IMR-90 (cell line): ENCODE data around the gene TMEM161A. TPM values are rescaled to one million over a fixed set of nuclear protein-coding genes. Genes with fewer than 3 reads are reported as not detected.

Source experiments
- ATAC-seq: fragments of 200-7000 bp; cut with Tn5 transposase; 2 replicates; pipeline ENCODE4 v1.9.1; 2020; ENCODE audit warnings: low read depth, mild to moderate bottlenecking, moderate library complexity
- BruUV-seq: library from RNA; stranded (reverse); fragments of 400-500 nt; replicated peaks from 2 replicates; lab custom pipeline; 2021; lab: Mats Ljungman, UMichigan
- CTCF ChIA-PET: fragments of 300-600 bp; formaldehyde crosslinking; extraction: SDS; loops from one replicate; lab custom pipeline; 2021; ENCODE audit warnings: antibody characterized with exemption; lab: Yijun Ruan, JAX
- POLR2A ChIA-PET: fragments of 300-600 bp; sonication (Branson Sonifier 250); formaldehyde crosslinking; loops from one replicate; lab custom pipeline; 2022; ENCODE audit warnings: antibody characterized with exemption; ENCODE audit not compliant: unreplicated experiment; lab: Charles Lee
- DNase-seq: peaks from one replicate; pipeline ENCODE4 v3.0.0; 2013
- H2AFZ ChIP-seq: replicated peaks from 2 replicates; pipeline ENCODE3; 2013; ENCODE audit warnings: low read length, mild to moderate bottlenecking; ENCODE audit not compliant: poor library complexity
- H2AK5ac ChIP-seq: 2 replicates; pipeline ENCODE4 v1.6.1; 2013; ENCODE audit warnings: low read depth, low read length, inconsistent platforms
- H2AK9ac ChIP-seq: replicated peaks from 2 replicates; pipeline ENCODE3; 2013; ENCODE audit warnings: mild to moderate bottlenecking, low read depth, low read length, moderate library complexity; ENCODE audit not compliant: poor library complexity
- H2BK120ac ChIP-seq: 2 replicates; pipeline ENCODE4 v1.6.1; 2013; ENCODE audit warnings: low read depth, low read length, inconsistent platforms
- H2BK15ac ChIP-seq: 3 replicates; pipeline ENCODE4 v1.6.1; 2013; ENCODE audit warnings: low read depth, low read length, inconsistent platforms
- H2BK20ac ChIP-seq: 2 replicates; pipeline ENCODE4 v1.6.1; 2013; ENCODE audit warnings: low read depth, mild to moderate bottlenecking, inconsistent platforms, low read length, moderate library complexity
- H2BK5ac ChIP-seq: 2 replicates; pipeline ENCODE4 v1.6.1; 2013; ENCODE audit warnings: mild to moderate bottlenecking, low read depth, low read length, inconsistent platforms; ENCODE audit not compliant: poor library complexity, severe bottlenecking
- H3K14ac ChIP-seq: replicated peaks from 2 replicates; pipeline ENCODE4 v1.6.1; 2013; ENCODE audit warnings: low read depth, low read length, inconsistent platforms
- H3K18ac ChIP-seq: 2 replicates; pipeline ENCODE4 v1.6.1; 2013; ENCODE audit warnings: low read depth, low read length, control low read depth
- H3K23ac ChIP-seq: 2 replicates; pipeline ENCODE4 v1.6.1; 2013; ENCODE audit warnings: low read depth, low read length, inconsistent platforms
- H3K27ac ChIP-seq: 2 replicates; pipeline ENCODE4 v1.5.1; 2013; ENCODE audit warnings: mild to moderate bottlenecking, control low read depth, low read length; ENCODE audit not compliant: insufficient read depth
- H3K27me3 ChIP-seq: 2 replicates; pipeline ENCODE4 v1.6.1; 2013; ENCODE audit warnings: low read length; ENCODE audit not compliant: control insufficient read depth, insufficient read depth
- H3K36me3 ChIP-seq: 2 replicates; pipeline ENCODE4 v1.6.1; 2013; ENCODE audit warnings: low read length, mixed read lengths; ENCODE audit not compliant: control insufficient read depth, insufficient read depth
- H3K4ac ChIP-seq: 2 replicates; pipeline ENCODE4 v1.6.1; 2013; ENCODE audit warnings: low read depth, low read length, inconsistent platforms
- H3K4me1 ChIP-seq: 2 replicates; pipeline ENCODE4 v1.6.1; 2013; ENCODE audit warnings: low read length, mixed read lengths; ENCODE audit not compliant: control insufficient read depth, insufficient read depth
- H3K4me2 ChIP-seq: 2 replicates; pipeline ENCODE4 v1.6.1; 2013; ENCODE audit warnings: low read depth, mild to moderate bottlenecking, control low read depth, low read length, moderate library complexity
- H3K4me3 ChIP-seq: 2 replicates; pipeline ENCODE4 v1.5.1; 2013; ENCODE audit warnings: low read depth, mild to moderate bottlenecking, control low read depth, low read length, moderate library complexity; ENCODE audit not compliant: insufficient read depth
- H3K56ac ChIP-seq: 2 replicates; pipeline ENCODE4 v1.6.1; 2013; ENCODE audit warnings: low read length, inconsistent platforms; ENCODE audit not compliant: insufficient read depth; ENCODE audit errors: extremely low read depth
- H3K79me1 ChIP-seq, 2 experiments: 2 replicates each; pipeline ENCODE4 v1.6.1; 2013; ENCODE audit warnings: low read length in 2 of 2, inconsistent platforms in 1 of 2, low read depth in 1 of 2
- H3K9ac ChIP-seq: 2 replicates; pipeline ENCODE4 v1.6.1; 2013; ENCODE audit warnings: low read depth, low read length, control low read depth
- H3K9me1 ChIP-seq: 2 replicates; pipeline ENCODE4 v1.6.1; 2013; ENCODE audit warnings: low read length, inconsistent platforms; ENCODE audit not compliant: insufficient read depth
- H3K9me3 ChIP-seq: 2 replicates; pipeline ENCODE4 v1.6.1; 2013; ENCODE audit warnings: low read length; ENCODE audit not compliant: control insufficient read depth, insufficient read depth
- H4K20me1 ChIP-seq: 2 replicates; pipeline ENCODE4 v1.6.1; 2013; ENCODE audit warnings: low read length, inconsistent platforms; ENCODE audit not compliant: insufficient read depth
- H4K5ac ChIP-seq: 2 replicates; pipeline ENCODE4 v1.6.1; 2013; ENCODE audit warnings: mild to moderate bottlenecking, low read depth, low read length, control low read depth
- H4K8ac ChIP-seq, 2 experiments: 2 replicates each; pipeline ENCODE4 v1.6.1; 2013; ENCODE audit warnings: low read depth in 2 of 2, low read length in 2 of 2, control low read depth in 1 of 2, inconsistent platforms in 1 of 2
- H4K91ac ChIP-seq: 2 replicates; pipeline ENCODE4 v1.6.1; 2013; ENCODE audit warnings: low read depth, low read length, inconsistent platforms; ENCODE audit not compliant: insufficient read depth
- BHLHE40 ChIP-seq: fragments of 150-350 bp; IDR thresholded peaks from 2 replicates; pipeline ENCODE4 v1.6.1; 2016; ENCODE audit warnings: mild to moderate bottlenecking, low read depth, low read length
- CEBPB ChIP-seq: IDR thresholded peaks from 2 replicates; pipeline ENCODE4 v1.6.1; 2012; ENCODE audit warnings: low read depth, low read length, improper control_type of control experiment
- CHD1 ChIP-seq: IDR thresholded peaks from 2 replicates; pipeline ENCODE4 v1.6.1; 2012; ENCODE audit warnings: low read depth, low read length, improper control_type of control experiment
- CTCF ChIP-seq: conservative IDR thresholded peaks from 2 replicates; pipeline ENCODE4 v1.5.1; 2012; ENCODE audit warnings: mild to moderate bottlenecking, low read depth, low read length, improper control_type of control experiment
- ELK1 ChIP-seq: fragments of 150-350 bp; IDR thresholded peaks from 2 replicates; pipeline ENCODE4 v1.6.1; 2016; ENCODE audit warnings: low read depth, mild to moderate bottlenecking, low read length, moderate library complexity, borderline replicate concordance
- FOS ChIP-seq: fragments of 150-350 bp; IDR thresholded peaks from 2 replicates; pipeline ENCODE4 v1.6.1; 2016; ENCODE audit warnings: low read depth, low read length
- MAFK ChIP-seq: IDR thresholded peaks from 2 replicates; pipeline ENCODE4 v1.6.1; 2012; ENCODE audit warnings: low read depth, low read length, improper control_type of control experiment
- MAZ ChIP-seq: IDR thresholded peaks from 2 replicates; pipeline ENCODE4 v1.6.1; 2012; ENCODE audit warnings: low read depth, mild to moderate bottlenecking, low read length, improper control_type of control experiment, moderate library complexity, borderline replicate concordance
- MXI1 ChIP-seq: IDR thresholded peaks from 2 replicates; pipeline ENCODE4 v1.6.1; 2012; ENCODE audit warnings: low read depth, mild to moderate bottlenecking, low read length, moderate library complexity, borderline replicate concordance
- NFE2L2 ChIP-seq: fragments of 150-350 bp; IDR thresholded peaks from 2 replicates; pipeline ENCODE4 v1.6.1; 2016; ENCODE audit warnings: low read depth, mild to moderate bottlenecking, low read length
- POLR2A ChIP-seq: IDR thresholded peaks from 2 replicates; pipeline ENCODE4 v1.6.1; 2012; ENCODE audit warnings: mild to moderate bottlenecking, low read depth, low read length
- RAD21 ChIP-seq: IDR thresholded peaks from 2 replicates; pipeline ENCODE4 v1.6.1; 2012; ENCODE audit warnings: low read length, improper control_type of control experiment
- RCOR1 ChIP-seq: IDR thresholded peaks from 2 replicates; pipeline ENCODE4 v1.6.1; 2012; ENCODE audit warnings: mild to moderate bottlenecking, low read length, improper control_type of control experiment; ENCODE audit not compliant: insufficient replicate concordance
- RFX5 ChIP-seq: IDR thresholded peaks from 2 replicates; pipeline ENCODE4 v1.8.0; 2012; ENCODE audit warnings: low read depth, mild to moderate bottlenecking, low read length, moderate library complexity
- SMC3 ChIP-seq: fragments of 150-350 bp; IDR thresholded peaks from 2 replicates; pipeline ENCODE4 v1.6.1; 2016; ENCODE audit warnings: low read depth, mild to moderate bottlenecking, antibody characterized with exemption, low read length, moderate library complexity
- WGBS, 2 experiments: methylation state at CpG; one replicate each; pipeline versions ENCODE4 v1.1.5 to v1.1.7; 2013; ENCODE audit warnings: missing lambda C conversion rate in 2 of 2; ENCODE audit not compliant: insufficient read length in 1 of 2; ENCODE audit errors: extremely low coverage in 2 of 2; 5-methylcytosine and 5-hydroxymethylcytosine counted together
- dilution Hi-C: fragments of 300-500 bp; cut with HindIII; formaldehyde crosslinking; loops from one replicate; pipeline ENCODE4 v1.14.3; 2018; ENCODE audit warnings: low sequenced_read_pairs; ENCODE audit not compliant: unreplicated experiment
- in situ Hi-C: fragments of 300-500 bp; cut with MboI; formaldehyde crosslinking; loops from 3 replicates; pipeline ENCODE4 v1.14.3; 2019; ENCODE audit warnings: low sequenced_read_pairs, inconsistent platforms, mixed read lengths
- intact Hi-C: fragments of 100-400 bp; cut with micrococcal nuclease; formaldehyde crosslinking; loops from 2 replicates; pipeline ENCODE4 v1.10.0; 2022
- polyA plus RNA-seq, 3 experiments: library from polyadenylated mRNA; depleted of rRNA; stranded (reverse); fragments of >200 nt; gene quantifications; 2 replicates each; pipeline ENCODE4 v1.2.3, GENCODE V29; 2012; ENCODE audit warnings: low replicate concordance in 1 of 3
- total RNA-seq: library from RNA; depleted of rRNA; stranded (reverse); fragments of >200 nt; gene quantifications from 2 replicates; pipeline ENCODE4 v1.2.3, GENCODE V29; 2012
- TF ChIP-seq, protein P1 (sequence below): fragments of 150-350 bp; IDR thresholded peaks from 2 replicates; pipeline ENCODE4 v1.6.1; 2017; ENCODE audit warnings: mild to moderate bottlenecking, antibody characterized with exemption, low read length, low read depth

TMEM161A gene
- total and polyA plus RNA-seq, 2 of the 4 experiments (the other 2 are of a cell fraction), result 11.1 to 34.8 TPM

DNA sequence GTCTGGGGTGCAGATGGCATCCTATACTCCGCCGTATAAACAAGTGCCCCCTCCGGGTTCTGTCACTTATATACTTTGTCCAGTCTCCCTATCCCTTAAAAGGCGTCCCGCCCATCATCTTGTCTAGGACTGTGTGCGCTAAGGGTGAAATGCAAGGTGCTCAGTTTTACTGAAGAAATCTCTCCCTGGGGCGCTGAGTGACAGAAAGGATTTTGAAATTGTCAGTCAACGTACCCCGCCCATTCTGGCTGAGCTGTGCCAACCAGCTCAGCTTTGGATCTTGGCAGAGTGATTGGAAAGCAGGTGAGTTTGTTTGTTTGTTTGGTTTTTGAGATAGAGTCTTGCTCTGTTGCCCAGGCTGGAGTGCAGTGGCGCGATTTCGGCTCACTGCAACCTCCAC, 4.1 kb upstream of the TMEM161A start:
- Histone ChIP-seq H2AFZ (no peak overlapping the region), H2AK9ac (no peak overlapping the region), H4K5ac (no peak overlapping the region), H3K14ac (no peak overlapping the region), H3K56ac (no peak overlapping the region), H3K27ac (no peak overlapping the region), H3K9ac (no peak overlapping the region), H3K23ac (no peak overlapping the region), H3K9me3 (no peaks in the 10 kb centered on the region), H3K4me3 (no peak overlapping the region), H4K8ac (no peak overlapping the region), H3K18ac (no peak overlapping the region), H2BK120ac (no peak overlapping the region), H4K91ac (no peak overlapping the region), H2BK5ac (no peak overlapping the region), H2BK15ac (no peak overlapping the region), H3K4me1 (peaks cover 5% of the 10 kb centered on the region; the same call in 1 of the 2 replicates), H3K9me1 (no peaks in the 10 kb centered on the region), H2BK20ac (no peak overlapping the region), H4K20me1 (no peaks in the 10 kb centered on the region), H3K36me3 (peaks cover 4% of the 10 kb centered on the region; the same call in 1 of the 2 replicates), H3K4ac (no peak overlapping the region), H2AK5ac (no peak overlapping the region), H3K79me1 (peaks cover 4 to 8% of the 10 kb centered on the region in 2 experiments; a peak in 2 of 4 replicates), H3K4me2 (no peak overlapping the region), H3K27me3 (no peaks in the 10 kb centered on the region)
- no CpG with 5 or more reads among the region's 12 CpGs for WGBS, 2 experiments
- BruUV-seq, result no TSS peak
- in situ Hi-C loops (no loop called here), intact Hi-C loops (loop anchor here (10.0 kb wide), 1 partner anchor 182 kb away; the partner anchor contains the start of genes MAU2 and SUGP1), dilution Hi-C loops (no loop called here)
- DNase-seq (no peak), ATAC-seq (no peak)
- ChIA-PET POLR2A (no interaction called here), CTCF (no interaction called here)
- TF ChIP-seq BHLHE40 (no peak), MAFK (no peak), RAD21 (no peak), MXI1 (no peak), CHD1 (no peak), NFE2L2 (no peak), FOS (no peak), ELK1 (no peak), CEBPB (no peak), CTCF (no peak), MAZ (no peak), POLR2A (no peak), RFX5 (no peak), RCOR1 (no peak), SMC3 (no peak)
- TF ChIP-seq, protein P1, sequence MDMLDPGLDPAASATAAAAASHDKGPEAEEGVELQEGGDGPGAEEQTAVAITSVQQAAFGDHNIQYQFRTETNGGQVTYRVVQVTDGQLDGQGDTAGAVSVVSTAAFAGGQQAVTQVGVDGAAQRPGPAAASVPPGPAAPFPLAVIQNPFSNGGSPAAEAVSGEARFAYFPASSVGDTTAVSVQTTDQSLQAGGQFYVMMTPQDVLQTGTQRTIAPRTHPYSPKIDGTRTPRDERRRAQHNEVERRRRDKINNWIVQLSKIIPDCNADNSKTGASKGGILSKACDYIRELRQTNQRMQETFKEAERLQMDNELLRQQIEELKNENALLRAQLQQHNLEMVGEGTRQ, result no peak
